Measurements from ENCODE around the gene C10orf67. TPM values are rescaled to one million over a fixed set of nuclear protein-coding genes. Genes with fewer than 3 reads are reported as not detected.

The C10orf67 gene
- total and polyA plus RNA-seq, 9 of the 15 experiments (the other 6 are each of a cell fraction or from before 2014, with no cell fraction given), result not detected

GRCh38 chr10:23315966-23316365 lies 28.6 kb downstream of the C10orf67 start:
- H3K9ac ChIP-seq (ENCODE audit: insufficient read depth in 1 of 2, low read depth in 2 of 2, low read length in 2 of 2), result no peak overlapping the region
- no peaks in the 10 kb centered on the region for H3K9me3 ChIP-seq (replicated peaks; ENCODE audit: control insufficient read depth, insufficient read depth, low read depth, low read length)
- no peaks in the 10 kb centered on the region; a peak in 1 of 5 replicates for H3K27me3 ChIP-seq (ENCODE audit: control insufficient read depth in 2 of 2, insufficient read depth in 2 of 2, low read length in 2 of 2)
- no peaks in the 10 kb centered on the region for H3K4me1 ChIP-seq (replicated peaks in 1 of 2; ENCODE audit: control insufficient read depth in 2 of 2, insufficient read depth in 2 of 2, low read length in 2 of 2)
- ATAC-seq, result no peak
- no peaks in the 10 kb centered on the region for H3K36me3 ChIP-seq (ENCODE audit: control insufficient read depth, insufficient read depth, low read length)
- intact Hi-C loops (cut with micrococcal nuclease), result loop anchor here (2.0 kb wide), 1 partner anchor 215 kb away; no protein-coding TSS in a partner anchor
- BruUV-seq (replicated peaks), result no TSS peak
- no peak overlapping the region for H3K4me3 ChIP-seq
- WGBS (ENCODE audit: insufficient coverage, low coverage, missing lambda C conversion rate), result 0% methylated on average over 2 of the region's 3 CpGs
- no peak for FAIRE-seq
- CTCF ChIA-PET (ENCODE audit: low intra/inter-chr PET ratio), result interaction anchor here (2.1 kb wide), 1 partner anchor 214 kb away, joined by 7 read pairs; no protein-coding TSS in a partner anchor
- in situ Hi-C loops (cut with MboI), result loop anchor here (25.0 kb wide), 1 partner anchor 896 kb away; the partner anchor contains the start of gene KIAA1217
- no peak for DNase-seq (ENCODE audit: extremely low read depth in 1 of 4, low spot score in 3 of 4)
- H3K4me2 ChIP-seq (ENCODE audit: insufficient read depth, low read length), result no peak overlapping the region
- no peaks in the 10 kb centered on the region for H3K79me2 ChIP-seq (ENCODE audit: control insufficient read depth, insufficient read depth, low read length)
- no peak overlapping the region for H3K27ac ChIP-seq (ENCODE audit: extremely low read depth, low read depth, low read length)
- no peaks in the 10 kb centered on the region for H4K20me1 ChIP-seq (replicated peaks; ENCODE audit: control insufficient read depth, insufficient read depth, low read length)
- H2AFZ ChIP-seq (ENCODE audit: low read depth, low read length), result no peak overlapping the region
- TF ChIP-seq, protein P1, sequence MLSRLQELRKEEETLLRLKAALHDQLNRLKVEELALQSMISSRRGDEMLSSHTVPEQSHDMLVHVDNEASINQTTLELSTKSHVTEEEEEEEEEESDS (CRISPR knock-in tag; IDR thresholded peaks at IDR 0.05), result no peak
- no peak for TF ChIP-seq PML (IDR thresholded peaks at IDR 0.05; ENCODE audit: low read length)
- H3K9me1 ChIP-seq (ENCODE audit: control insufficient read depth, insufficient read depth, low read length), result no peaks in the 10 kb centered on the region
- POLR2A ChIA-PET, result interaction anchor here (0.6 to 0.7 kb wide), 2 partner anchors 8 to 155 kb away, joined by 3 to 4 read pairs; no protein-coding TSS in a partner anchor

GRCh38 chr10:23314835-23315239 lies 29.8 kb downstream of the C10orf67 start:
- 0% methylated on average over 3 of the region's 3 CpGs for WGBS (ENCODE audit: insufficient coverage, low coverage, missing lambda C conversion rate)
- DNase-seq (ENCODE audit: extremely low read depth in 1 of 4, low spot score in 3 of 4) (peak; percentile 14 to 71 (median 26)), ATAC-seq (peak; percentile 66; the same call in 2 of the 3 replicates), FAIRE-seq (peak; percentile 67)
- no peaks in the 10 kb centered on the region for H3K79me2 ChIP-seq (ENCODE audit: control insufficient read depth, insufficient read depth, low read length)
- H3K4me3 ChIP-seq, result no peak overlapping the region
- intact Hi-C loops (cut with micrococcal nuclease), result loop anchor here (1.0 to 5.0 kb wide), 3 partner anchors 216 to 877 kb away; no protein-coding TSS in a partner anchor
- H3K36me3 ChIP-seq (ENCODE audit: control insufficient read depth, insufficient read depth, low read length), result no peaks in the 10 kb centered on the region
- no peaks in the 10 kb centered on the region; a peak in 1 of 5 replicates for H3K27me3 ChIP-seq (ENCODE audit: control insufficient read depth in 2 of 2, insufficient read depth in 2 of 2, low read length in 2 of 2)
- H2AFZ ChIP-seq (ENCODE audit: low read depth, low read length), result no peak overlapping the region
- H4K20me1 ChIP-seq (replicated peaks; ENCODE audit: control insufficient read depth, insufficient read depth, low read length), result no peaks in the 10 kb centered on the region
- no TSS peak for BruUV-seq (replicated peaks)
- H3K4me2 ChIP-seq (ENCODE audit: insufficient read depth, low read length), result no peak overlapping the region
- CTCF ChIA-PET (ENCODE audit: low intra/inter-chr PET ratio), result interaction anchor here (0.6 to 2.1 kb wide), 5 partner anchors 211 to 882 kb away, joined by 3 to 11 read pairs (median 5); no protein-coding TSS in a partner anchor
- in situ Hi-C loops (cut with MboI), result loop anchor here (25.0 kb wide), 1 partner anchor 897 kb away; the partner anchor contains the start of gene KIAA1217
- POLR2A ChIA-PET, result no interaction called here
- no peaks in the 10 kb centered on the region for H3K9me3 ChIP-seq (replicated peaks; ENCODE audit: control insufficient read depth, insufficient read depth, low read depth, low read length)
- no peak overlapping the region for H3K9ac ChIP-seq (ENCODE audit: insufficient read depth in 1 of 2, low read depth in 2 of 2, low read length in 2 of 2)
- H3K27ac ChIP-seq (ENCODE audit: extremely low read depth, low read depth, low read length), result no peak overlapping the region
- no peaks in the 10 kb centered on the region for H3K9me1 ChIP-seq (ENCODE audit: control insufficient read depth, insufficient read depth, low read length)
- no peaks in the 10 kb centered on the region for H3K4me1 ChIP-seq (replicated peaks in 1 of 2; ENCODE audit: control insufficient read depth in 2 of 2, insufficient read depth in 2 of 2, low read length in 2 of 2)
- TF ChIP-seq ZNF140 (CRISPR knock-in tag; IDR thresholded peaks at IDR 0.05) (no peak), BRD9 (IDR thresholded peaks at IDR 0.05; ENCODE audit: low read depth, partially characterized antibody) (no peak), NR1H2 (CRISPR knock-in tag; IDR thresholded peaks at IDR 0.05) (no peak), RB1 (IDR thresholded peaks at IDR 0.05; ENCODE audit: low read depth) (no peak), NFYB (IDR thresholded peaks at IDR 0.05; ENCODE audit: extremely low read depth, insufficient read length) (no peak), TAF7 (tag; IDR thresholded peaks at IDR 0.05) (no peak), KAT7 (CRISPR knock-in tag; IDR thresholded peaks at IDR 0.05; ENCODE audit: borderline replicate concordance) (no peak), HNRNPUL1 (IDR thresholded peaks at IDR 0.05; ENCODE audit: low read length) (no peak), CTCF (IDR thresholded peaks at IDR 0.05 in 2 of 3, conservative IDR thresholded peaks at IDR 0.05 in 1 of 3; ENCODE audit: insufficient read depth in 2 of 3, low read depth in 1 of 3, low read length in 3 of 3) (peak; percentile 36 to 80 (median 53); a peak in 4 of 6 replicates), CBFA2T3 (IDR thresholded peaks at IDR 0.05) (no peak)
- TF ChIP-seq, protein P2, sequence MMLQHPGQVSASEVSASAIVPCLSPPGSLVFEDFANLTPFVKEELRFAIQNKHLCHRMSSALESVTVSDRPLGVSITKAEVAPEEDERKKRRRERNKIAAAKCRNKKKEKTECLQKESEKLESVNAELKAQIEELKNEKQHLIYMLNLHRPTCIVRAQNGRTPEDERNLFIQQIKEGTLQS (IDR thresholded peaks at IDR 0.05), result no peak
- TF ChIP-seq, protein P2 (CRISPR knock-in tag; conservative IDR thresholded peaks at IDR 0.05), result no peak

All from K562 (cell line).